CD4-positive, alpha-beta T cell treated with Interleukin-17A for 4 hours (primary cell): Measurements from ENCODE around the gene GTF2F2.
"Not testable (repeated sequence)": the region's sequence is repeated elsewhere in the genome, so short reads cannot be mapped to it uniquely, and the experiment has no call there.

Source experiments
- DNase-seq: peaks from one replicate; pipeline ENCODE4 v3.0.0-alpha.2; 2020; ENCODE audit warnings: mixed read lengths

The GTF2F2 gene

GRCh38 chr13:45257638-45258333 is 137.5 kb downstream of the GTF2F2 start:
- DNase-seq: no peak

GRCh38 chr13:45258334-45258675 is 138.0 kb downstream of the GTF2F2 start:
- DNase-seq: no peak

- no peak for DNase-seq
Observed at GRCh38 chr13:45267215-45267614, 146.9 kb downstream of the GTF2F2 start.

- no peak for DNase-seq
Observed at GRCh38 chr13:45269204-45269603, 148.9 kb downstream of the GTF2F2 start.

GRCh38 chr13:45276913-45277312 is 156.6 kb downstream of the GTF2F2 start:
- DNase-seq: no peak

GRCh38 chr13:45278096-45278645 is 157.9 kb downstream of the GTF2F2 start:
- DNase-seq: no peak

GRCh38 chr13:45280011-45280410 is 159.7 kb downstream of the GTF2F2 start:
- no peak for DNase-seq

GRCh38 chr13:45280751-45281634 is 160.7 kb downstream of the GTF2F2 start:
- DNase-seq: peak; percentile 51

GRCh38 chr13:45282994-45283393 is 162.7 kb downstream of the GTF2F2 start:
- no peak for DNase-seq

GRCh38 chr13:45289936-45290563 is 169.7 kb downstream of the GTF2F2 start:
- DNase-seq: no peak

- DNase-seq: no peak
Observed at GRCh38 chr13:45292176-45292575, 171.9 kb downstream of the GTF2F2 start.

- DNase-seq: no peak
Observed at GRCh38 chr13:45295536-45295935, 175.2 kb downstream of the GTF2F2 start.

- no peak for DNase-seq
Observed at GRCh38 chr13:45296259-45296658, 175.9 kb downstream of the GTF2F2 start.

- DNase-seq: no peak
Observed at GRCh38 chr13:45297456-45298205, 177.3 kb downstream of the GTF2F2 start.

GRCh38 chr13:45298206-45298505 is 177.8 kb downstream of the GTF2F2 start:
- DNase-seq: no peak

- not testable (repeated sequence) for DNase-seq
Observed at GRCh38 chr13:45298550-45298949, 178.2 kb downstream of the GTF2F2 start.

- DNase-seq: no peak
Observed at GRCh38 chr13:45299194-45299593, 178.9 kb downstream of the GTF2F2 start.

GRCh38 chr13:45300190-45300985 is 180.1 kb downstream of the GTF2F2 start:
- no peak for DNase-seq

- DNase-seq: no peak
Observed at GRCh38 chr13:45301263-45301662, 181.0 kb downstream of the GTF2F2 start.

- no peak for DNase-seq
Observed at GRCh38 chr13:45302507-45302906, 182.2 kb downstream of the GTF2F2 start.

GRCh38 chr13:45303026-45303425 is 182.7 kb downstream of the GTF2F2 start:
- no peak for DNase-seq

GRCh38 chr13:45303866-45304265 is 183.6 kb downstream of the GTF2F2 start:
- no peak for DNase-seq
